ENCODE data around the gene RNF121. TPM values are rescaled to one million over a fixed set of nuclear protein-coding genes. Genes with fewer than 3 reads are reported as not detected.

The RNF121 gene
- total and polyA plus RNA-seq, 2 of the 13 experiments (the other 11 are each of a cell fraction or from before 2014, with no cell fraction given) = 28.6 to 44.3 TPM

DNA sequence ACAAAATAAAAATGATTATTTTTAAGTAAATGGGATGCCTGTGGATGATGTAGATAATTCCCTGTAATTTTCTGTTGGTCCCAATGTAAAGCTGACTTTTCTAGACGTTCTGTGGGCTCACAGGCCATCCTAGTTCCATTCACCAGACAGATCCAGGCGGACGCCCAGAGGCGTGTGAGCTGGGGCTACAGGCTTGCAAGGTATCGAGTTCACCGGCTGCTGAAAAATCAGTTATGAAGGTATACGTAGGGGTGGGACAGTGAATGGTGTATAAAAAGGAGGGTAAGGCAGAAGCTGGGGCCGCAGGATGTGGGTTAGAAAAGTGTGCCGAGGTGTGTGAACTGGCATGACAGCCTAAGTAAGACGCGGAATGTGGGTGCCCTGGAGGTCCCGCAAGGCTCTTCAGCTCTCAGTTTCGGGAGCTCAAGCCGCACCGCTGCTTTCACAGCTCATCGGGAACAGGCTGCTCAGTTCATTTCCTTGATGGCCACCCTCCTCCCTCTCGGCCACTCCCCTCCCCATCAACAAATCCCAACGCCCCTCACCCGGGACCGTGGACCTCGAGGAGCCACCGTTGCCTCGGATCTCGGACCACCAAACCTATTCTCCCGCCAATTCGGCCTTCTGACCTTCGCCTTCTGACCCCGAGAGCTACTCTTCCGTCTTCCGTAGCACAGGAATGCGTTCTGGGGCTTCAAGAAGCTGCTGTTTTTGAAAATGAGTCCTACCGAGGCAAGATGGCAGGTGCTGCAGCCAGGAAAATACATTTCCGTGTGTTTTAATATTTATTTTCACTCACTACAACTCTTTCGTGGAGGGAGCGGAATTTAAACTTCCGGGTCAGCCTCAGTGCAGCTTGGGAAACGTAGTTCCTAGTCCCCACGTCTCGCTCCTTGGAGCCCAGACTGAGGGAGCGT, 768 bp upstream of the RNF121 start, which contains the start of gene XNDC1N (continued):
- TF ChIP-seq, protein P1, sequence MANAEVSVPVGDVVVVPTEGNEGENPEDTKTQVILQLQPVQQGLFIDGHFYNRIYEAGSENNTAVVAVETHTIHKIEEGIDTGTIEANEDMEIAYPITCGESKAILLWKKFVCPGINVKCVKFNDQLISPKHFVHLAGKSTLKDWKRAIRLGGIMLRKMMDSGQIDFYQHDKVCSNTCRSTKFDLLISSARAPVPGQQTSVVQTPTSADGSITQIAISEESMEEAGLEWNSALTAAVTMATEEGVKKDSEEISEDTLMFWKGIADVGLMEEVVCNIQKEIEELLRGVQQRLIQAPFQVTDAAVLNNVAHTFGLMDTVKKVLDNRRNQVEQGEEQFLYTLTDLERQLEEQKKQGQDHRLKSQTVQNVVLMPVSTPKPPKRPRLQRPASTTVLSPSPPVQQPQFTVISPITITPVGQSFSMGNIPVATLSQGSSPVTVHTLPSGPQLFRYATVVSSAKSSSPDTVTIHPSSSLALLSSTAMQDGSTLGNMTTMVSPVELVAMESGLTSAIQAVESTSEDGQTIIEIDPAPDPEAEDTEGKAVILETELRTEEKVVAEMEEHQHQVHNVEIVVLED (CRISPR knock-in tag; IDR thresholded peaks at IDR 0.05; ENCODE audit: borderline replicate concordance) = peak; percentile 59; the same call in 1 of the 2 replicates
- TF ChIP-seq, protein P2, sequence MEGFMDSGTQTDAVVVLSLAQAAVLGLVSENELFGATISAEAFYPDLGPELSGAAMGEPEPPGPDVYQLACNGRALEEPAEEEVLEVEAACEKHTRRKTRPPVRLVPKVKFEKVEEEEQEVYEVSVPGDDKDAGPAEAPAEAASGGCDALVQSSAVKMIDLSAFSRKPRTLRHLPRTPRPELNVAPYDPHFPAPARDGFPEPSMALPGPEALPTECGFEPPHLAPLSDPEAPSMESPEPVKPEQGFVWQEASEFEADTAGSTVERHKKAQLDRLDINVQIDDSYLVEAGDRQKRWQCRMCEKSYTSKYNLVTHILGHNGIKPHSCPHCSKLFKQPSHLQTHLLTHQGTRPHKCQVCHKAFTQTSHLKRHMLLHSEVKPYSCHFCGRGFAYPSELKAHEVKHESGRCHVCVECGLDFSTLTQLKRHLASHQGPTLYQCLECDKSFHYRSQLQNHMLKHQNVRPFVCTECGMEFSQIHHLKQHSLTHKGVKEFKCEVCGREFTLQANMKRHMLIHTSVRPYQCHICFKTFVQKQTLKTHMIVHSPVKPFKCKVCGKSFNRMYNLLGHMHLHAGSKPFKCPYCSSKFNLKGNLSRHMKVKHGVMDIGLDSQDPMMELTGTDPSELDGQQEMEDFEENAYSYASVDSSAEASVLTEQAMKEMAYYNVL (CRISPR knock-in tag; IDR thresholded peaks at IDR 0.05; ENCODE audit: borderline replicate concordance) = no peak
- TF ChIP-seq, protein P3, sequence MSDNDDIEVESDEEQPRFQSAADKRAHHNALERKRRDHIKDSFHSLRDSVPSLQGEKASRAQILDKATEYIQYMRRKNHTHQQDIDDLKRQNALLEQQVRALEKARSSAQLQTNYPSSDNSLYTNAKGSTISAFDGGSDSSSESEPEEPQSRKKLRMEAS (IDR thresholded peaks at IDR 0.05) = peak; percentile 84
- TF ChIP-seq XRCC5 (optimal IDR thresholded peaks at IDR 0.05; ENCODE audit: low read length) (no peak), FOXO1 (CRISPR knock-in tag; IDR thresholded peaks at IDR 0.05) (no peak), FOXA1 (IDR thresholded peaks at IDR 0.05) (no peak), FOXA1 (CRISPR knock-in tag; IDR thresholded peaks at IDR 0.05) (no peak), MED8 (CRISPR knock-in tag; IDR thresholded peaks at IDR 0.05; ENCODE audit: insufficient replicate concordance) (peak; percentile 30), PHF20 (CRISPR knock-in tag; IDR thresholded peaks at IDR 0.05) (peak; percentile 70), TOE1 (CRISPR knock-in tag; IDR thresholded peaks at IDR 0.05) (no peak), MBD4 (IDR thresholded peaks at IDR 0.05; ENCODE audit: borderline replicate concordance, low read length) (no peak), ZSCAN21 (CRISPR knock-in tag; IDR thresholded peaks at IDR 0.05; ENCODE audit: borderline replicate concordance) (no peak), ZNF577 (CRISPR knock-in tag; IDR thresholded peaks at IDR 0.05; ENCODE audit: borderline replicate concordance, low read depth) (no peak), FIP1L1 (IDR thresholded peaks at IDR 0.05; ENCODE audit: borderline replicate concordance, insufficient read depth, low read depth, low read length) (no peak), SIX4 (CRISPR knock-in tag; IDR thresholded peaks at IDR 0.05) (no peak)
- TF ChIP-seq, protein P4, sequence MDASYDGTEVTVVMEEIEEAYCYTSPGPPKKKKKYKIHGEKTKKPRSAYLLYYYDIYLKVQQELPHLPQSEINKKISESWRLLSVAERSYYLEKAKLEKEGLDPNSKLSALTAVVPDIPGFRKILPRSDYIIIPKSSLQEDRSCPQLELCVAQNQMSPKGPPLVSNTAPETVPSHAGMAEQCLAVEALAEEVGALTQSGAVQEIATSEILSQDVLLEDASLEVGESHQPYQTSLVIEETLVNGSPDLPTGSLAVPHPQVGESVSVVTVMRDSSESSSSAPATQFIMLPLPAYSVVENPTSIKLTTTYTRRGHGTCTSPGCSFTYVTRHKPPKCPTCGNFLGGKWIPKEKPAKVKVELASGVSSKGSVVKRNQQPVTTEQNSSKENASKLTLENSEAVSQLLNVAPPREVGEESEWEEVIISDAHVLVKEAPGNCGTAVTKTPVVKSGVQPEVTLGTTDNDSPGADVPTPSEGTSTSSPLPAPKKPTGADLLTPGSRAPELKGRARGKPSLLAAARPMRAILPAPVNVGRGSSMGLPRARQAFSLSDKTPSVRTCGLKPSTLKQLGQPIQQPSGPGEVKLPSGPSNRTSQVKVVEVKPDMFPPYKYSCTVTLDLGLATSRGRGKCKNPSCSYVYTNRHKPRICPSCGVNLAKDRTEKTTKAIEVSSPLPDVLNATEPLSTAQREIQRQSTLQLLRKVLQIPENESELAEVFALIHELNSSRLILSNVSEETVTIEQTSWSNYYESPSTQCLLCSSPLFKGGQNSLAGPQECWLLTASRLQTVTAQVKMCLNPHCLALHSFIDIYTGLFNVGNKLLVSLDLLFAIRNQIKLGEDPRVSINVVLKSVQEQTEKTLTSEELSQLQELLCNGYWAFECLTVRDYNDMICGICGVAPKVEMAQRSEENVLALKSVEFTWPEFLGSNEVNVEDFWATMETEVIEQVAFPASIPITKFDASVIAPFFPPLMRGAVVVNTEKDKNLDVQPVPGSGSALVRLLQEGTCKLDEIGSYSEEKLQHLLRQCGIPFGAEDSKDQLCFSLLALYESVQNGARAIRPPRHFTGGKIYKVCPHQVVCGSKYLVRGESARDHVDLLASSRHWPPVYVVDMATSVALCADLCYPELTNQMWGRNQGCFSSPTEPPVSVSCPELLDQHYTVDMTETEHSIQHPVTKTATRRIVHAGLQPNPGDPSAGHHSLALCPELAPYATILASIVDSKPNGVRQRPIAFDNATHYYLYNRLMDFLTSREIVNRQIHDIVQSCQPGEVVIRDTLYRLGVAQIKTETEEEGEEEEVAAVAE (CRISPR knock-in tag; IDR thresholded peaks at IDR 0.05; ENCODE audit: borderline replicate concordance) = no peak

Data from HepG2 (cell line).